Measurements from ENCODE around the gene VPS41. TPM values are rescaled to one million over a fixed set of nuclear protein-coding genes. Genes with fewer than 3 reads are reported as not detected.

VPS41 gene
- total and polyA plus RNA-seq, 2 of the 13 experiments (the other 11 are each of a cell fraction or from before 2014, with no cell fraction given) = 12.1 to 43.4 TPM

GRCh38 chr7:38834357-38834756 lies 74.6 kb downstream of the VPS41 start:
- no peak for ATAC-seq
- no peaks in the 10 kb centered on the region for H3K9me3 ChIP-seq (ENCODE audit: low read length)
- no peak overlapping the region for H2AFZ ChIP-seq (ENCODE audit: low read length)
- 92% methylated on average over 3 of the region's 3 CpGs for WGBS (ENCODE audit: low lambda C conversion rate)
- ChIA-PET CTCF (ENCODE audit: low intra/inter-chr PET ratio, low total read pairs) (no interaction called here), POLR2A (no interaction called here)
- no peak overlapping the region for H3K27ac ChIP-seq (ENCODE audit: extremely low read length, insufficient read depth, low read length)
- no peak for DNase-seq (ENCODE audit: low spot score)
- intact Hi-C loops (cut with micrococcal nuclease; ENCODE audit: unreplicated experiment) (no loop called here), in situ Hi-C loops (cut with HindIII; ENCODE audit: extremely low pct_ligation_motif_present, low pct_unique_long_range_greater_than_20kb) (no loop called here)
- H3K9ac ChIP-seq (ENCODE audit: insufficient read depth, low read depth, low read length) = no peak overlapping the region
- no peaks in the 10 kb centered on the region for H4K20me1 ChIP-seq (ENCODE audit: insufficient read depth, low read length)
- H3K4me1 ChIP-seq (ENCODE audit: insufficient read depth, low read length) = no peaks in the 10 kb centered on the region
- FAIRE-seq = no peak
- H3K4me3 ChIP-seq (replicated peaks in 1 of 3; ENCODE audit: insufficient read depth in 1 of 3, low read depth in 2 of 3, low read length in 3 of 3) = no peak overlapping the region
- BruUV-seq (replicated peaks) = no TSS peak
- H3K27me3 ChIP-seq (ENCODE audit: control insufficient read depth in 1 of 2, insufficient read depth in 2 of 2, low read length in 2 of 2) = no peaks in the 10 kb centered on the region
- TF ChIP-seq TSC22D2 (CRISPR knock-in tag; IDR thresholded peaks at IDR 0.05; ENCODE audit: borderline replicate concordance) (no peak), KLF15 (CRISPR knock-in tag; IDR thresholded peaks at IDR 0.05; ENCODE audit: borderline replicate concordance) (no peak), NFE2L1 (CRISPR knock-in tag; IDR thresholded peaks at IDR 0.05; ENCODE audit: borderline replicate concordance) (no peak), TRAFD1 (CRISPR knock-in tag; IDR thresholded peaks at IDR 0.05; ENCODE audit: borderline replicate concordance) (no peak), ZNF670 (CRISPR knock-in tag; IDR thresholded peaks at IDR 0.05; ENCODE audit: borderline replicate concordance) (no peak)
- no peaks in the 10 kb centered on the region; a peak in 1 of 5 replicates for H3K36me3 ChIP-seq (replicated peaks in 1 of 2; ENCODE audit: control insufficient read depth in 1 of 2, insufficient read depth in 2 of 2, low read length in 2 of 2)
- no peak overlapping the region for H3K4me2 ChIP-seq (ENCODE audit: low read depth, low read length)
- no peaks in the 10 kb centered on the region for H3K79me2 ChIP-seq (ENCODE audit: insufficient read depth, low read length)

- ChIA-PET CTCF (ENCODE audit: low intra/inter-chr PET ratio, low total read pairs) (no interaction called here), POLR2A (no interaction called here)
- intact Hi-C loops (cut with micrococcal nuclease; ENCODE audit: unreplicated experiment) = no loop called here
- Histone ChIP-seq H3K4me2 (ENCODE audit: low read depth, low read length) (no peak overlapping the region), H3K79me2 (ENCODE audit: insufficient read depth, low read length) (no peaks in the 10 kb centered on the region), H3K4me3 (replicated peaks in 1 of 3; ENCODE audit: insufficient read depth in 1 of 3, low read depth in 2 of 3, low read length in 3 of 3) (no peak overlapping the region), H3K4me1 (ENCODE audit: insufficient read depth, low read length) (no peaks in the 10 kb centered on the region), H3K9me3 (ENCODE audit: low read length) (no peaks in the 10 kb centered on the region), H3K27me3 (ENCODE audit: control insufficient read depth in 1 of 2, insufficient read depth in 2 of 2, low read length in 2 of 2) (no peaks in the 10 kb centered on the region), H3K36me3 (replicated peaks in 1 of 2; ENCODE audit: control insufficient read depth in 1 of 2, insufficient read depth in 2 of 2, low read length in 2 of 2) (no peaks in the 10 kb centered on the region; a peak in 1 of 5 replicates), H4K20me1 (ENCODE audit: insufficient read depth, low read length) (no peaks in the 10 kb centered on the region), H3K9ac (ENCODE audit: insufficient read depth, low read depth, low read length) (no peak overlapping the region), H2AFZ (ENCODE audit: low read length) (no peak overlapping the region), H3K27ac (ENCODE audit: extremely low read length, insufficient read depth, low read length) (no peak overlapping the region)
- no TSS peak for BruUV-seq (replicated peaks)
- in situ Hi-C loops (cut with HindIII; ENCODE audit: extremely low pct_ligation_motif_present, low pct_unique_long_range_greater_than_20kb) = no loop called here
- FAIRE-seq (no peak), ATAC-seq (no peak), DNase-seq (ENCODE audit: low spot score) (no peak)
- TF ChIP-seq E2F1 (CRISPR knock-in tag; IDR thresholded peaks at IDR 0.05) = no peak
- no peak for TF ChIP-seq MIER2 (CRISPR knock-in tag; IDR thresholded peaks at IDR 0.05)
- TF ChIP-seq PHF8 (CRISPR knock-in tag; IDR thresholded peaks at IDR 0.05) = no peak
- TF ChIP-seq ZNF326 (CRISPR knock-in tag; IDR thresholded peaks at IDR 0.05; ENCODE audit: borderline replicate concordance) = no peak
- no peak for TF ChIP-seq TCF7L2 (IDR thresholded peaks at IDR 0.05; ENCODE audit: low read depth, low read length)
- no peak for TF ChIP-seq MYC (CRISPR knock-in tag; IDR thresholded peaks at IDR 0.05; ENCODE audit: borderline replicate concordance)
- TF ChIP-seq NFE2L2 (IDR thresholded peaks at IDR 0.05; ENCODE audit: low read length) = no peak
- no peak for TF ChIP-seq HOXA9 (CRISPR knock-in tag; IDR thresholded peaks at IDR 0.05; ENCODE audit: borderline replicate concordance)
- TF ChIP-seq ZBTB39 (CRISPR knock-in tag; IDR thresholded peaks at IDR 0.05) = no peak
- no peak for TF ChIP-seq ZNF253 (CRISPR knock-in tag; IDR thresholded peaks at IDR 0.05; ENCODE audit: borderline replicate concordance)
- WGBS (ENCODE audit: low lambda C conversion rate) = 92% methylated on average over 1 of the region's 1 CpG
Measured at GRCh38 chr7:38833329-38833728, 75.7 kb downstream of the VPS41 start.

Measured in HepG2 (cell line).